Measurements from ENCODE around the gene SLC6A7.

DNA sequence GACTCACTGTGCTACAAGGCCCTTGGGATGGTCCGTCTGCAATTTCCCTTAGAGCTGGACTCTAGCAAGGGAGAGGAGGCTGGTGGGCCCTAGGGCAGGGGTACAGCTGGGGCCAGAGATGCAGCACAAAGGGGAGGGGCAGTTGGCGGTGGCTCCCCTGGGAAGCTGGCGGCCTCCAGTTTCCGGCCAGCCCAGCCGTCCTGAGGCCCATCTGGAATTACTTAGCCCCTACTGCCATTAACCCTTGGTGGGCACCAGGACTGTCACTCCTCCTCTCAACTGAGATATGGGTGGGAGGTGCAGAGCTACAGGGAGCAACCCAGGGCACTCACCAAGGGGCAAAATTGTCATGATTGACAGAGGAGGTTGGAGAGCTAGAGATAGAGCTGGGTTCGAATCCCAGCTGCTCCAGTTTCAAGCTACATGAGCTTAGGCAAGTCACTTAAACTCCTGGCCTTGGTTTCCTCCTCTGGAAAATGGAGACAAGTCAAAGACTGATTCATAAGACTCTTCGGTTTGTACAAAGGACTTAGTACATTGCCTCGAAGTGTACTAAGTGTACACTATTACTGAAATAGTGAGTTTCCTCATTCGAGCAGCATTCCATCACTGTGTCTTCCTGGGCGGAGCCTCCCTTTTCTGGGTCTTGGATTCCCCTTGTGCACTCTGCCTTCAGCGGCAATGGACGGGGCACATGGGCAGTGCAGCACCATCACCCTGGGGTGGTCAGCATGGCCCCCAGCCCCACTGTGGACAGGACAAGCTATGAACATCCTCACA is 31.5 kb upstream of the SLC6A7 start:
- no peak for TF ChIP-seq EZH2 (IDR thresholded peaks at IDR 0.05; ENCODE audit: borderline replicate concordance, low read length)
- TF ChIP-seq, protein P1, sequence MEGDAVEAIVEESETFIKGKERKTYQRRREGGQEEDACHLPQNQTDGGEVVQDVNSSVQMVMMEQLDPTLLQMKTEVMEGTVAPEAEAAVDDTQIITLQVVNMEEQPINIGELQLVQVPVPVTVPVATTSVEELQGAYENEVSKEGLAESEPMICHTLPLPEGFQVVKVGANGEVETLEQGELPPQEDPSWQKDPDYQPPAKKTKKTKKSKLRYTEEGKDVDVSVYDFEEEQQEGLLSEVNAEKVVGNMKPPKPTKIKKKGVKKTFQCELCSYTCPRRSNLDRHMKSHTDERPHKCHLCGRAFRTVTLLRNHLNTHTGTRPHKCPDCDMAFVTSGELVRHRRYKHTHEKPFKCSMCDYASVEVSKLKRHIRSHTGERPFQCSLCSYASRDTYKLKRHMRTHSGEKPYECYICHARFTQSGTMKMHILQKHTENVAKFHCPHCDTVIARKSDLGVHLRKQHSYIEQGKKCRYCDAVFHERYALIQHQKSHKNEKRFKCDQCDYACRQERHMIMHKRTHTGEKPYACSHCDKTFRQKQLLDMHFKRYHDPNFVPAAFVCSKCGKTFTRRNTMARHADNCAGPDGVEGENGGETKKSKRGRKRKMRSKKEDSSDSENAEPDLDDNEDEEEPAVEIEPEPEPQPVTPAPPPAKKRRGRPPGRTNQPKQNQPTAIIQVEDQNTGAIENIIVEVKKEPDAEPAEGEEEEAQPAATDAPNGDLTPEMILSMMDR (conservative IDR thresholded peaks at IDR 0.05 in 1 of 2, IDR thresholded peaks at IDR 0.05 in 1 of 2; ENCODE audit: extremely low read depth in 1 of 2, insufficient read depth in 1 of 2, low read depth in 1 of 2, low read length in 2 of 2) = no peak

Measured in mammary epithelial cell (primary cell).